ENCODE data around the gene PKD2.

Gene PKD2

DNA sequence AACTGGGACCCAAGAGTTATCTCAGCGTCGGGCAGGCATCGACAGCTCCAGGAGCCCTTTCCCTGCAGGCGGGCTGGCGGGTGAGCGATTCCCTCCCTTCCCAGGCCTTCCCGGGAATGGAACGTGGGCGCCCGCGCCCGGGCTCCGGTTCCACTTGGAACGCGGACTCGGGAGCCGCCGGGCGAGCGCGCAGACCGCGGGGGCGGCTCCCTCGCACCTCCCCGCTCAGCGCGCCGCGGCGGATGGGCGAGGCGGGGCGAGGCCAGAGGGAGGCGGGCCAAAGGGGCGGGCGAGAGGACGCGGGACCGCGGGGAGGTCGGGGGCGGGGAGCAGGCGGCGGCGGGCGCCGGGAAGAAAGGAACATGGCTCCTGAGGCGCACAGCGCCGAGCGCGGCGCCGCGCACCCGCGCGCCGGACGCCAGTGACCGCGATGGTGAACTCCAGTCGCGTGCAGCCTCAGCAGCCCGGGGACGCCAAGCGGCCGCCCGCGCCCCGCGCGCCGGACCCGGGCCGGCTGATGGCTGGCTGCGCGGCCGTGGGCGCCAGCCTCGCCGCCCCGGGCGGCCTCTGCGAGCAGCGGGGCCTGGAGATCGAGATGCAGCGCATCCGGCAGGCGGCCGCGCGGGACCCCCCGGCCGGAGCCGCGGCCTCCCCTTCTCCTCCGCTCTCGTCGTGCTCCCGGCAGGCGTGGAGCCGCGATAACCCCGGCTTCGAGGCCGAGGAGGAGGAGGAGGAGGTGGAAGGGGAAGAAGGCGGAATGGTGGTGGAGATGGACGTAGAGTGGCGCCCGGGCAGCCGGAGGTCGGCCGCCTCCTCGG lies at the start of gene PKD2:
PKD2 (plus strand) TSS at position 332 of the 818 bp plus-strand sequence; CDS start at position 431, 99 bp downstream.
- DNase-seq = peak; percentile 82

DNA sequence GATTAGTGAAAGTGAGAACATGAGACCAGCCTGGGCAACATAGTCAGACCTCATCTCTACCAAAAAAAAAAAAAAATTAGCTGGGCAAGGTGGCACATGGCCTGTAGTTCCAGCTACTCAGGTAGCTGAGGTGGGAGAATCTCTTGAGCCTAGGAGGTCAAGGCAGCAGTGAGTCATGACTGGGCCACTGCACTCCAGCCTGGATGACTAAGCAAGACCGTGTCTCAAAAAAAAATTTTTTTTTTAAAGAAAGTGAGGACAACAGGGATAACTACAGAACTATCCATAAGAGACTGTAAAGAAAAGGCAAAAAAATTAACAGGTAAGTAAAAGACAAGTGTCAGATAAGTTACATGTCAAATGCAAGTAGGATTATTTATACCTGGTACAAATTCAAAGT lies 45.4 kb upstream of the PKD2 start:
- peak; percentile 40 for DNase-seq

DNA sequence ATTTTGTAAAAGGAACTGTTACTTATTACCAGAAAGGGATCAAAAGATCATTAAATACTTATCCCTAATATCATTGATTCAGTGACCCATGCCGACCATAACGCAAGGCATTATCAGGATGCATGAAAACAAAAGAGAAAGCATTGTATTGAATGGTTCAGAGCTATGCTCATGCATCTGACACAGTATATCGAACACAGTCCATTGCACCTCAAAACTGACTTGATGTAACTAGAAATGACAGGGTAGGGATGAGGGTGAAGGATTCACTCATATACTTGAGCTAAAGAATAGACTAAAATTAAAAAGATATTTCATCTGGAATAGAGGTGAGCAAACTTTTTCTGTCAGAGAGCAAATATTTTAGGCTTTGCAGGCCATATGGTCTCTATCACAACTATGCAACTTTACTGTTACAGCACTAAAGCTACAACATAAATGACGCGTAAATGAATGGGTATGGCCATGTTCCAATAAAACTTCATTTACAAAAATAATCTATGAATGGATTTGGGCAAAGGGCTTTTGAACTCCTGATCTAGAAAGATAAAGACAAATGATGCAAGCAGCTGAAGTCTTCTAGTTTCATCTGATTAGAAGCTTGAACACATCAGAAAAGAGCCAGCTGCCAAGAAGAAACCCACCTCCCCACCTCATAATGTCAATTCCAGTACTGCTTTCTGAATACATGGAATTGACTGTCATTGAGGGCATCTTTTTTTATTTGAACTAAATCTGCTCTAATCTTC lies 44.9 kb upstream of the PKD2 start:
- DNase-seq = no peak

DNA sequence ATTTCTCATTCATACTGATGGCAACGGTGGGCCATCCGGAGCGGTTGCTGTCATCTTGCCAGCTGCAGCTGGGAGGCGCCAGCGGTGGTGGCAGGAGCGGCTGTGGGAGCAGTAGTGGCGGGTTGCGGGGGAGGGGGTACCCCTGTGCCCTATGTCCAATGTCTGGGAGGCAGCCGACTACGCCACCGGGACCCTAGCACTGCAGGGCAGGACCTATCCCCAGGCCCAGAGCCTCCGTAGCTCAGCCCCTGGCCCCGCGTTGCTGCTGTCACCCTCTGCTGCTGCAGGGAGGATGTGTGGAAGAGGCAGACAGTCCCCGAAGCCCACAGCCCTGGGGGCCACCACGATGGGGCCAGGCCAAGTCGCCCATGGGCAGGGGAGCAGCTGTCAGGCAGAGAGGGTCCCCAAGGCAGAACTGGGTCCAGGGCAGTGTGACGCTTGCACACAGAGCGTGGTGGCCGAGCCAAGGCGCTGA lies 41.9 kb upstream of the PKD2 start:
- no peak for DNase-seq

DNA sequence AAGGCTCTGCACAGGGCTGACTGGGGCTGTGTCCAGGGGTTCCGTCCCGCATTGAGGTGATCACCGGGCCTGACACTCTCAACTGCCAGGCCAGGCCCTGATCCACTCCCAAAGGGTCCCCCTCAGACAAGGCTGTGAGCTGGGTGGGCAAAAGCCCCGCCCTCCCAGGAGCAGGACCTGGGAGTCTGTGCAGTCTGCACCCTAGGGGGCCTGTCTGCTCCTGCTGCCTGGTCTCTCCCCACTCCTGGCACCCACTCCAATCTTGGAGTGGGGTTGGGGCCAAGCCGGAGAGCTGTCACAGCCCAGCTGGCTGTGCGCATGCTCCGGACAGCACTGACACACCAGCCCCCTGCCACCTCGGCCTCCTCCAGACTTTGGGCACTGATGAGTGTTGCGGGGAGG lies 41.3 kb upstream of the PKD2 start:
- DNase-seq = no peak

DNA sequence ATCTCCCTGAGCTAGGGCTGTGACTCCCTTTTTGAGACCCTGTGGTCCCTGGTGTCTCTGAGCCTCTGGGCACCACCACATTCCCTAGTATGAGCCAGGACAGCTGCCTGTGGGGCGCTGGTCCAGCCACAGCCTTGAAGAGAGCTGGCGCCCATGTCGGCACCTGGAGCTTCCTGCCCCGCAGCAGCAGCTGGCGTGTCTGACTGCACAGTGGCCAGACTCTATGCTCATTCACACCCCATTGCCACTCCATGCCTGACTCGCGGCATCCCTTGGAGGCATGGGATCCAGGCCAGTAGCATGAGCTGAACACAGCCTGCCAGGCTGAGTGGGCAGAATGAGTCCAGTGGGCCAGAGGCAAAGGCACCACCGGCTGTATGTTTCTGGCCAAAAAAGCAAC lies 40.2 kb upstream of the PKD2 start:
- DNase-seq = no peak

DNA sequence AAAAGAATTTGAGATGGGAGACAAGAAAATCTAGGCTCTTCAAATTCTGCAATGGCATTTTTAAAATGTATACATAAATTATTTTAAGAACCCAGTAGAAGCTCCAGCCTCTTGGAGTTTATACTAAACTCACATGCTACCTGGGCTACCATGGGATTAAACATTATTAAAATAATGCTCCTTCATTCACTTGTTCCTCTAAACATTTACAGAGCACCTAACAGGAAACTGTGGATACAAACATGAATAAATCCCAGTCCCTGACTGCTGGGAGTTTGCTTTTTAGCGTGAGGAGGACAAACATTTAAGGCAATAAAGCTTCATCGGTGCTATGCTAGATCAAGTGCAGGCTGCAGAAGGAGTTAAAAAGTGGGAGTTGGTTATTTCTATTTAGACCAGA lies 37.3 kb upstream of the PKD2 start:
- no peak for DNase-seq

DNA sequence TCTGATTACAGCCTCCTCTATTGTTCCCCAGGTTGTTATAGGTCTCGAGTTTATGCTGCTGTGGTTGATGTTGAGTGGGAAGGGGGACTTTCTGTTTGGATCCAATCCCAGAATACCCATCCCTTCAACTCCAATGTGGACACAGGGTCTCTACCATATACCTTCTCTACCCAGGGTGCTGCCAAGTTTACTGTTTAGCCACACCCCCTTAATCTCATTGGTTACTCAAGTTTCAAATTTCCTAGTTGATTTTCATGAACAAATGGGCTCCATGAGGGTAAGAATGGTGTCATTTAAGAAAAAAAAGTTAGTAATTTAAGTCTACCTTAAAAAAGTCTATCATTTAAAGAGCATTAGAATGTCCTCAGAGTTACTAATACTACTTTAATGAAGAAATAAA lies 35.6 kb upstream of the PKD2 start:
- DNase-seq = no peak

DNA sequence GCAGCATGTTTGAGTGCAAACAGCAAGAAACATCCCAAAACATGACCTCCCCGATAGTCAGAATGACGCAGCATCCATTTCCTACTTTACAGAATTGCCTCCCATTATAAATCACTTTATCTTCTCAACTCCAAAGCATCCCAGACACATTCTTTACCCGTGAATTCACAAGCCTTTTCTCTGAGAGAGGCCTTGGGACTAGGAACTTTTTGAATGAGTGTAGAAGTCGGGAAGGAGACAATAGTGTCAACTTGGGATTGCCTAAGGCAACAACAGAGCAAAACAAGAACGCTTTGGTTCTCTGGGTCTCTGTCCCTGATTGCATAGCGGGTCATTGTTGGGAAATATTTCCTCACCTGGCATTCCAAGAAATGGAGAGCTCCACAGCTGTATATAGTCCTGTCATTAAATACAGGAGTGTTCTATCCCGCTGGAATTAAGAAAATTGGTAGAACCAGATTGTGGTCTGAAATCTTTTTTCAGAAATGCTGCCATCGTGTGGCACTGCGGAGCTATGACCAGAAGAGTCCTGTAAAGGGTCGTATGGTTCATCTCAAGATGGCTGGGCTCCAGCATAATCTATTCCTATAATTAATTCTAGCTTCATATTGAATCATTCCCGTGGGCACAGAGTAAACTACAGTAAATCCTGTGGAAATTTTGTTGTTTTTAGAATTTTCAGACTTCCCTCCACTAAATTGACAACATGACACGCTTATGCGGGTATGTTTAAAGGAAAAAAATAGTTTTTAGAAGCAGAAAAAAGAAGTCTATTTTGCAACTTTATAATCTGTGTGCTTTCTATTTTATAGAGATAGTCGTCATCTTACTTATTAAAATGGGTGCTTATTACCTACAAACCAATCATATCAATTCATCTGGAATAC lies 33.9 kb upstream of the PKD2 start:
- peak; percentile 96 for DNase-seq

DNA sequence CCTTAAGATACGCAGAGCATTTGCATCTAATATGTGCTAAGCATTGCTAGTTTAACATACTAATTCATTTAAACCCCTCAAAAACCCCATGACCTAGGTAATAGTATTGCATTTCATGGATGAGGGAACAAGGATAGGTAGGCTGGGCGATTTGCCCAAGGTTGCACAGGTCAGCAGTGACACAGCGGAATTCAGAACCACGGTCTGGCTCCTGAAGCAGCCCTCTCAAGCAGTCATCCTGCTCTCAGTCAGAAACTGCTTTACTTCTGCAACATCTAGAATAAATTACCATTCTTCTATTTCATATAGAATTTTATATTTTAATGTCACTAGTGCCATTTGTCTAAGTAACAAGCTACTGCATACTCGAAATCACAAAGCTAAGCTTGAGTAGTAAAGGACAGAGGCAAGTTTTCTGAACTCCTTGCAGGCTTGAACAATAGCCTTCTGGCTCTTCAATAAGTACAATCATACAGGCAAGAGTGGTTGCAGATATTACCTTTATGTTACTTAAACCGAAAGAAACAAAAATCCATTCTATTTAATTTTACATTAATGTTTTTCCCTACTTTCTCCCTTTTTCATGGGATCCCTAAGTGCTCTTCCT lies 32.5 kb upstream of the PKD2 start:
- DNase-seq = no peak

DNA sequence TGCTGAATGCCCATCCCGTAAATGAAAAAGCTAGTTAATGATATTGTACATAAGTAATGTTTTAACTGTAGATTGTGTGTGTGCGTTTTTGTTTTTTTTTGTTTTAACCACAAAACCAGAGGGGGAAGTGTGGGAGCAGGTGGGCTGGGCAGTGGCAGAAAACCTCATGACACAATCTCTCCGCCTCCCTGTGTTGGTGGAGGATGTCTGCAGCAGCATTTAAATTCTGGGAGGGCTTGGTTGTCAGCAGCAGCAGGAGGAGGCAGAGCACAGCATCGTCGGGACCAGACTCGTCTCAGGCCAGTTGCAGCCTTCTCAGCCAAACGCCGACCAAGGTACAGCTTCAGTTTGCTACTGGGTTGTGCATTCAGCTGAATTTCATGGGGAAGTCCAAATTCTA lies 32.0 kb upstream of the PKD2 start, which contains the start of gene SPP1:
SPP1 (plus strand) TSS at position 249 of the 400 bp plus-strand sequence. CDS start 1,182 bp downstream, outside the sequence.
- peak; percentile 45 for DNase-seq

DNA sequence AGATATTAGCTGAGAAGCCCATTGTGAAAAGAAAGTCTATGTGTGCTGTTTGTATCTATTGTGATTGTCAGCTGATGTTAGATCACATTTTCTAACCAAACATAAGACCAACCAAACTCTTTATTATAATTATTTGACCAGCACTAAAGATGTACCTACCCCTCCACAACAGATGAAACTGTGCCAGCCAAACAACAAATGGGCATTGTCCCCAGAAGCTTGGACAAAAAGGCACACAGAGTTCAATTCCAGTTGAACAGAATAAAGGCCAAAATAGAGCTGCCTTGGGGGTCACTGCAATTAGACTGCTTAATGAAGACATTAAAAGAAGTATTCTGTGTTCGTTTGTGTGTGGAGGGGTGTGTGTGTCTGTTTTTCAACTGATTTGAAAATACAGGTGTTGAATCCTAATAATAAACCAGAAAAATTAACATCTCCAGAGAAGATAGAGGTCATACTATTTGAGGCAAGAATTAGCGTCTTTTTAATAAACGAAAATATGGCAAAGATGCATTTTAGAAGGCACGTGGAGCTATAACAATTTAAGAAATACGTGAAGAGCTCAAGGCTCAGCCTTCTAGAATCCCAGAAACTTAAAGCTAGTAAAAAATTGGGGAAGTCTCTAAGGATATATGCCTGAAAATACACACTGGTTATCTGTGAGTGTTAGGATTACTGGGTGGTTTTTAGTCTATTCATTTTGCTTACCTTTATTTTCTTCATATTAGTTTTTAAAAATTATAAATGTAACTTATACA lies 29.7 kb upstream of the PKD2 start:
- DNase-seq = no peak

DNA sequence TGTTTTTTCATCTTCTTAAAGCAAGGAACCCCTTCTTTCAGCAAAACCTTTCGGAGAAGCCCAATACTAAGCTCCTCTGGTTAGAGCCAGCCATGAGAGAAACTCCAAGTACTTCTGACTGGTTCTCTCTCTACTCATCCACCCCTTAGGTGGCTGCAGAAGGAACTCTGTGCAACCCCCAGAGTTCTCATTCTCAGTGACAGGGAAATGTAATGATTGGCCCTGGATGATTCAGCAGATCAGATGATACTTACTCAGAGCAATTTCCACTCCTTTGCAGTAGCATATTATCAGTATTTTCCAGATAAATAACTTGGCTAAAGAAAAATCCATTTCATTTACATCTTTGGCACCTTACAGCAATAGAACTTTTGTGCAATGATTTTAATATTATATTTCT lies 28.8 kb upstream of the PKD2 start:
- peak; percentile 58 for DNase-seq

DNA sequence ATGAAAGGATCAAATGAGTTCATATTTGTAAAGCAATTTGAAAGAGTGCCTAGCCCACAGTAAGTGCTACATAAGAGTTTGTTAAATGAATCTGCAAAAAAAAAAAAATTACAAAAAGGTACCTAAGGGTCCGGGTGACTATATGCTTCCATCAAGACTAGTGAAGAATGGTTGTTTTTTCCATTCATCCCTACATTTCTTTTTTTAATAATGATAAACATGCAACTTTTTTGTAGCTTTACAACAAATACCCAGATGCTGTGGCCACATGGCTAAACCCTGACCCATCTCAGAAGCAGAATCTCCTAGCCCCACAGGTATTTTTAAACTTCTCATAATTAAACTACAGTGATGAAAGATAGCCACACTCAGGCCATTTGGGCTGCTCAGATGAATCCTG lies 27.6 kb upstream of the PKD2 start:
- DNase-seq = no peak

DNA sequence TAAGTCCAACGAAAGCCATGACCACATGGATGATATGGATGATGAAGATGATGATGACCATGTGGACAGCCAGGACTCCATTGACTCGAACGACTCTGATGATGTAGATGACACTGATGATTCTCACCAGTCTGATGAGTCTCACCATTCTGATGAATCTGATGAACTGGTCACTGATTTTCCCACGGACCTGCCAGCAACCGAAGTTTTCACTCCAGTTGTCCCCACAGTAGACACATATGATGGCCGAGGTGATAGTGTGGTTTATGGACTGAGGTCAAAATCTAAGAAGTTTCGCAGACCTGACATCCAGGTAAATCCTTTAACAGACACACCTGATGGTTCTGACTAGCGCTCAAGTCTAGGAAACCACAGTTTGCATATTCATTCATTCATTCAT lies 25.9 kb upstream of the PKD2 start:
- no peak for DNase-seq

DNA sequence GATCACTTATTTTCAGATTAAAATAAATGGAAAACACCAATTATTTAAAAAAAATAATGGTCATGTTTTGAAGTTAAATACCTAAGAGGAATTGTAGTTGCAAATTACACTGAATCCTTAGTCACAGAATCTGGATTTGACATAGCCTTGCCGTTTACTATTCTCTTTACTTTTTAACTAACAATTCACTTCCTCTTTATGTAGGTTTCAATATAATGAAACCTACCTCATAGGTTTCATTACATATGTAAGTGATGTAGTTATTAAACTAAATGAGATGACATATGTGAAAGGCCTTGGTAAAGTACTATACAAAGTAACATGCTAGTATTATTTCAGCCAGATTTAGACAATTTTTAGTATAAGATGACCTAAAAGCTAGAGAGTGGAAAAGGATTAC lies 25.4 kb upstream of the PKD2 start:
- DNase-seq = no peak

DNA sequence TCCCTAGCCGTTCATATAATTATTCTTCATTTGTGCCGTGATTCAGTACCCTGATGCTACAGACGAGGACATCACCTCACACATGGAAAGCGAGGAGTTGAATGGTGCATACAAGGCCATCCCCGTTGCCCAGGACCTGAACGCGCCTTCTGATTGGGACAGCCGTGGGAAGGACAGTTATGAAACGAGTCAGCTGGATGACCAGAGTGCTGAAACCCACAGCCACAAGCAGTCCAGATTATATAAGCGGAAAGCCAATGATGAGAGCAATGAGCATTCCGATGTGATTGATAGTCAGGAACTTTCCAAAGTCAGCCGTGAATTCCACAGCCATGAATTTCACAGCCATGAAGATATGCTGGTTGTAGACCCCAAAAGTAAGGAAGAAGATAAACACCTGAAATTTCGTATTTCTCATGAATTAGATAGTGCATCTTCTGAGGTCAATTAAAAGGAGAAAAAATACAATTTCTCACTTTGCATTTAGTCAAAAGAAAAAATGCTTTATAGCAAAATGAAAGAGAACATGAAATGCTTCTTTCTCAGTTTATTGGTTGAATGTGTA lies 24.9 kb upstream of the PKD2 start:
- peak; percentile 60 for DNase-seq

DNA sequence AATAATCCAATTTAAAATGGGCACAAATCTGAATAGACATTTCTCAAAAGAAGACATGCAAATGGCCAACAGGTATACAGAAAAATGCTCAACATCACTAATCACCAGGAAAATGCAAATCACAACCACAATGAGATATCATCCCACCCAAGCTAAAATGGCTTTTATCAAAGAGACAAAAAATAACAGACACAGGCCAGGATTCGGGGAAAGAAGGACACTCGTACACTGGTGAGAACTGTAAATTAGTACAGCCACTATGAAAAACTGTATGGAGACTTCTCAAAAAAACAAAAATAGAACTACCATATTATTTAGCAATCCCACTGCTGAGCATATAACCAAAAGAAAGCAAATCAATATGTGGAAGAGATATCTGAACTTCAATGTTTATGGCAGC lies 23.4 kb upstream of the PKD2 start:
- DNase-seq = no peak

DNA sequence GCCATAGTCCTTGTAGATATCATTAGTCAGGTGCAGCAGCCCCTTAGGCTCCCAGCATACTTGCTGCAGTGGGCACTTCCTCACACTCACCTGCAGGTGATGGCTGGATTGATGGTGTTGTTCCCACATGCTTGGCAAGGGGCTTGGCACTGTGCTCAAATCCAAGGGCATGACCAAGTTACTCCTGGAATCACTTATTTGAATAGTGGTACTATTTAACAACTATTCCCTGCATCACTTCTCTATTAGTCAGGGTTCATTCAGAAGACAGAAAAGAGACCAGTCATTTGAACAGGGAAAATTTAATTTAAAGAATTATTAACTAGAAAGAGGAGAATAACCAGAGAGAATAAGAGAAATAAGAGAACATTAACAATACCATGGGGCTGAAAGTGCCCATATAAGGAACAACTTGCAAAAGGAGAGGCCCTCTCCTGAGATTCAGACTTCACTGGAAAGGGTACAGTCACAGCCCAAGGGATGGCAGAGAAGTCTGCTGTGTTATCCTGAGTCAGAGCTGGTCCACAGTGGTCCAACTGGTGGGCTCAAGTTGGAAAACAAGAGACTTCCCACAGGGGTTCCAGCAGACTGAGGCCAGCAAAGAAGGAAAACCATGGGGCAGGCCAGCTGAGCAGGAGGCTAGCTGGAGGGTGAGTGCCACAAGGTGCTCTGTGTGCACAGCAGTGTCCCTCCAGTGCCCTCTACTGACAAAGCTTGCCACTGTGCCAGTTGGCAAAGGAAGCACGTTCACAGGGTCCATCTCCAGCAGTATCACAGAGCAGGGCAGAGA lies 22.1 kb upstream of the PKD2 start:
- peak; percentile 54 for DNase-seq

DNA sequence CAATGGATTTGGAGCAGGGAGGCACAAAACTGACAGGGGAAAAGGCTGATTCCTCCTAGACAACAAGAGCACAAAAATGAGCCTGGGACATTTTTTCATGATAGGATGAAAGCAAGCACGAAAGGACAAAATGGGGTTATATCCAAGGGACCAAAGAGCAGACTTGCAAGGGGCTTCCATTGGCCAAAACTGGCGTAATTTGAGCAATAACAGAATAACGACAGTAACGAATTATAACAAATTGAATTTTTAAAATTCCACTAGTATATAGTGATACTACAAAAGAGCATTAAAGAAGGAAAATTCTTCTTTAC lies 21.6 kb upstream of the PKD2 start:
- DNase-seq = no peak

DNA sequence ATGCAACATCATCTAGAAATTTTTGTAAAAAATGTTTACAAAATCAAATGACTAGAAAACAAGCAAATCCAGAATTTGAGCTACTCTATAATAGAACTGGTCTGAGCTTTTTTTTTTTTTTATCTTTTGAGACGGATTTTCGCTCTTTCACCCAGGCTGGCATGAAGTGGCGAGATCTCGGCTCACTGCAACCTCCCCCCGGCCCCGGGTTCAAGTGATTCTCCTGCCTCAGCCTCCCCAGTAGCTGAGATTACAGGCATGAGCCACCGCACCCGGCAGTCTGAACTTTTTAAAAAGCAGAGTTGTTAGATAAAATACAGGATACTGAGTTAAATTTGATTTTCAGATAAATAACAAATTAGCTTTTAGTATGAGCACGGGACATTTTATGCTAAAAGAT lies 20.9 kb upstream of the PKD2 start:
- DNase-seq = no peak
